CD4-positive, alpha-beta T cell treated with Interferon gamma for 1 hour (primary cell): ENCODE data around the gene SLC16A3.

Source experiments
- DNase-seq: peaks from one replicate; pipeline ENCODE4 v3.0.0-alpha.2; 2020

Gene SLC16A3

DNA sequence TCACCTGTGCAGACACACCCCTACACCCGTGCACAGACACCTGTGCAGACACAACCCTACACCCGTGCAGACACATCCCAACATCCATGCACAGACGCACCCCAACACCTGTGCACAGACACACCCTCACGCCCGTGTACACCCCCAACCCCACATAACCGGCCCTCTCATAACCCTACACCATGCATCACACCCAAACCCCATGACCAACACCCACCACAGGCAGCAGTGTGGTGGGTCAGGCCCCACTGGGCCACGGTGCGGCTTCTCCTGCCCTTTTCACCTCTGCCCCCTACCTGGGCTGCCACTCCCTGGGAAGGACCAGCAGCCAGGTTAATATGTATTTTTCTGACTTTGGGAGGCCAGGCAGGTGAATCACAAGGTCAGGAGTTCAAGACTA, 4.2 kb upstream of the SLC16A3 start:
- no peak for DNase-seq

GRCh38 chr17:82225368-82226029, 3.3 kb upstream of the SLC16A3 start:
- DNase-seq = no peak

DNA sequence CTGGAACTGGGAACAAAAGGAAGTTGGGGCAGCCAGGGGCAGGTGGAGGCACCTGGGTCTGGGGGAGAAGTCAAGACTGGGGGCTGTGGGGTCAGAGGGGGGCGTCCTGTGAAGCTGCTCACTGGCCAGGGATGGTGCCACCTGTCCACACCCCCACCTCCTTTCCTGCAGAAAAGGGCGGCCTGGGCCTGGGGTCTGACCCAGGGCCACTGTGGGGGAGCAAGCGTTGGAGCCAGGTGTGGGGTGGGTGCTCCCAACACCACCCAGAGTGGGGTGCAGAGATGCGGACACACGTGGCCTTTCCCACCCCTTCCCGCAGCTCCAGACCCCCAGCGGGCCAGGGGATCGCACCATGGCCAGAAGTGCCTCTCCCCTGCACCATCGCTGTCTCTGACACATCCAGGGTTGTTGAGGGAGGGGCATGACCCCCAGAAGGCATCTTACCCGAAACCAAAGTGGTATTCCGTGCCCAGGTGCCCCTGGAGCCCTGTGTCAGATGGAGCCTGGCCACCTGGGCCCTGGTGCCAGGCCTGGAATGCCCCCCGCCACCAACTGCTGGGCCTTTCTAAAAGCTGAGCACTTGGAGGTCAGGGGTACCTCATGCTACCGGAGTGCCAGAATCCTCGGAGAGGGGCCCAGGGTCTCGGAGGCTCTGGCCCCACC, 2.6 kb upstream of the SLC16A3 start:
- DNase-seq = no peak

DNA sequence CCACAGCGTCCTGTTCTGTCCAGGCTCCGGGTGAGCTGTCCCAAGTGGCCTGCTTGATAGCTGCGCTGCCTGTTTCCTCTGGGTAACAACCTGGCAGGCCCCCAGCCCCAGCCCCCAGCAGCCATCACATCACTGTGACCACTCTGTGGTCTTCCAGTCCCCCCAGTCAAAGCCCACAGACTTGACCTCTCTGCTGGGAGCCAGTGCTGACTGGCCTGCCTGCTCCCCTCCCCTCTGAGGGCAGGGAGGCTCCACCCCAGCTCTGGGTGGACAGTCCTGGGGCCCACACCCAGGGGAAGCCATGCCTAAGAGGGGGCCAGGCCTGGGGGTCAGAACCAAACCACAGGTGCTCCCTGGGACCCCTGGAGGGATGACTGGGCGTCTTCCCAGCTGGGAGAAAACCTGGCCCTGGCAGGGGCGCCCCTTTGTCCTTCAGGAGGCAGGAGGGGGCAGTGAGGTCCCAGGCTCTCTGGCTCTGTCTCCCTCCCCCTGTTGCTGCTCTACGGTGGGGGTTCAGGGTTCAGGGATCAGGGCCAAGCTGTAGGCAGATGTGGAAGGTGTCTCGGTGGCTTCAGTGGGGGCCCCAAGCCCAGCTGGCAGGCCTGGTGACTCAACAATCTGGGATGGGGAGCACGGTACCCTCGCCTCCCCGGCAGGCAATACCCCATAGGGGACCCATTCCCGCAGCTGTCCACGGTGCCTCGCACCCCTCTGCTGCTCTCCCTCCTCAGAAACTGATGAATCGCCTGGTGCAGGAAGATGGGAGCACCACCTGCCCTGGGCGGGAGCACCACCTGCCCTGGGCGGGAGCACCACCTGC, 1.8 kb upstream of the SLC16A3 start:
- no peak for DNase-seq

DNA sequence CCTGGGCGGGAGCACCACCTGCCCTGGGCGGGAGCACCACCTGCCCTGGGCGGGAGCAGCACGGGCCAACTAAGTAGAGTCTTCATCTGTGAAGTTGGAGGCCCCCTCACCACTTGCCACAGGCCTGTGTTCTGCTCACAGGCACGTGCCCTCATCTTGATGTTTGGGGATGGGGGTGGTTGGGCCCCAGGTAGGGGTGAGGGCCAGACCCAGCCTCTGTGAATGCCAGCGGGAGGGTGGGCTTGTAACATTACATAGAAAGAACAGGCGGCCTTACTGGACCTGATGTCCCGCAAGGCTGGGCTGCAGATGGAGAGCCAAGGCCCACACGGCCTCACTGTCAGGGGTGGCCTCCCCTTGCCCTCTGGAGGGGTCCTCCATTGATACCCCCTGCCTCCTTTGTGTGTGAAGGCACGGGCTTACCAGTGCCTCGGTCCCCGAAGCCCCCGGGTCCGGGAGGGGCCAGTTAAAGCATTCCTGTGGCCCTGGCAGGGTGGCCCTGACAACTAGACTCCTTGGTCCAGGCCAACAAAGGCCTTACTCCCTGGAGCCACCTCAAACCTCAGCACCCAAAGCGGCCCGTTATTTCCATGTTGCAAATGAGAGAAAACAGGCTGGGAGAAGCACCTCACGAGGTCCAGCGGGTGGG, 1.1 kb upstream of the SLC16A3 start:
- DNase-seq = no peak

- peak; percentile 77 for DNase-seq
Observed at GRCh38 chr17:82228278-82228841, 482 bp upstream of the SLC16A3 start.

GRCh38 chr17:82229698-82230608, 1.1 kb downstream of the SLC16A3 start:
- DNase-seq = no peak

DNA sequence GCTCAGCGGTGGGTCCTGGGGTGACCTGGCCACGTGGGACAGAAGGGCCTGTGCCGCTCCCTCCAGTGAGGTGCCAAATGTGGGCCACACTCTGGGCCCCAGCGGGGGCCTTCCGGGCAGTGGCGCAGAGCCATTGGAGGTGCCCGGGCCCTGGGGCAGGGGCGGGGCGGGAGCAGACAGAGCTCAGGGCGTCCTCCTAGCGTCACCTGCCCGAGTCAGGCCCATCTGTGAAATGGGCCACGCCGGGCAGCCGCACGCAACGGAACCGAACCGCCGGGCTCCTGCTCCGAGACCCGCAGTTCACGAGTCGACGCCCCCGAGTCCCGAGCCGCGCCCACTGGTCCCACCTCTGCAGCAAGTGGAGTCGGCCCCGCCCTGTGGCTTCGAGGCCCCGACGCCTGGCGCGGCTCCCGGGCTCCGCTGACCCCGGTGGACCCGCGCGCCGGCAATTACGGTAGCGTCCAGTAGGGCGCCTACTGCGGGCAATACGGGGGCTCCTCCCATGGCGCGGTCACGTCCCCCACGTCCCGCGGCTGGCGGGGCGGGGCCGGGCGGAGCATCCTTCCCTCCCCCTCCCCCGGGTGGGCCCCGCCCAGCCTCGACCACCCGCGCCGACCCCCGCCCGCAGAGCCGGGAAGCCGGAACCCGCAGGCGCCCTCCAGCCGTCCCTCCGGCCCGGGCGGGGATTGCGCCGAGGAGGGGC, 1.9 kb downstream of the SLC16A3 start:
- peak; percentile 70 for DNase-seq

GRCh38 chr17:82231312-82231561, 2.4 kb downstream of the SLC16A3 start:
- no peak for DNase-seq

DNA sequence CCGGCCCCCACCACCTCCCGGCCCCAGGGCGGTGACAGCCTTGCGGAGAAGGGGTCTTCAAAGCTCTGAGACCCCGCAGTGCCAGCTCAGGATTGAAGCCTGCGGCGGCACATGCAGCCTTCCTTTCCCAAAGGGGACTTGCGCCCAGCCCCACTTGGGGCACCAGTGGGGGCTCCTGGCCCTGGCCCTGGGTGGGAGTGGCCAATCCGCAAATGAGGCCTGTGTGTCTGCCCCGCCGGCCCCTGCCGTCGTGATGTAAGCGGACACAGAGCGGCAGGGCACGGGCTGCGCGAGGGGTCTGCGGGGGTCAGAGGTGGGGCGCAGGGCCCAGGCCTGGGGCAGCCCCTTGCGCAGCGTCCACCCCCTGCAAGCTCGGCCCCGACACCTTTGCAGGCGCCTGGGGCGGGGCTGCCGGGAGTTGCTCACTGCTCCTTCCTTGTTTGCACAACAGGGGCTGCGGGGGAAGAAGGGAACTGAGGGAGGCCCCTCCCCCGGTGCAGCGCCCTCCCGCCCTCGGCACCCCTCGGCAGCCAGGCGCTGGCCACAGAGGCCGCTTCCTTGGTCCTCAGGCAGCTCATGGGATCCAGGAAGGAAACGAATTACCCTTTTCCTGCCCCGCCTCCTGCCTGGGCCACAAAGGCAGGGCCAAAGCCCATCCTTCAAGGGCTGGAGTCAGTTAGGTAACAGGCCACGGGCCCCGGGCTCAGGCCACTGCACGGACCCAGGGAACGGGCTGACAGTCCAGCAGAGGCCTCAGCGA, 2.9 kb downstream of the SLC16A3 start:
- DNase-seq = peak; percentile 58

DNA sequence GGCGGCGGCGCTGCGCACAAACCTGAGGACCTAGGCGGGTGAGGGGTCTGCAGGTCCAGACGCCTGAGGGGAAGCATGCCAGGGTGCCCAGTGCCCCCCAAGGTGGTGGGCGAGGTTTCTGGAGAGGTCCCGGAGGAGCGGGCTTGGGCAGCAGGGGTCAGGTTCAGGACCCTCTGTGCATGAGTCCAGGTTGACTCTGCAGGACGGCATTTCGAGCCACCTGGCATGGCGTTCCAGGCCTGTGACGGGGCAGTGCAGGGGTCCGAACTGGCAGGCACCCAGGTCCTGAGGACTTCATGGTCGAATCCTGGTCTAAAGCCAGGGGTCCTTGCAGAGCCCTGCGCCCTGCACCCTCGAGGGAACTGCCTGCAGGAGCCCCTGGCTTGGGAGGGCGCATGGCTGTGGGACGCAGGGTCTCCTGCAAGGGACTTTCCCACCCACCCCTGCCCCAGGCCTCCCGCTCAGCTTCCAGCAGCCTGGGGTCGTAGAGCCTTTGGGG, 3.5 kb downstream of the SLC16A3 start:
- no peak for DNase-seq

GRCh38 chr17:82232876-82233785, 4.3 kb downstream of the SLC16A3 start:
- no peak for DNase-seq

DNA sequence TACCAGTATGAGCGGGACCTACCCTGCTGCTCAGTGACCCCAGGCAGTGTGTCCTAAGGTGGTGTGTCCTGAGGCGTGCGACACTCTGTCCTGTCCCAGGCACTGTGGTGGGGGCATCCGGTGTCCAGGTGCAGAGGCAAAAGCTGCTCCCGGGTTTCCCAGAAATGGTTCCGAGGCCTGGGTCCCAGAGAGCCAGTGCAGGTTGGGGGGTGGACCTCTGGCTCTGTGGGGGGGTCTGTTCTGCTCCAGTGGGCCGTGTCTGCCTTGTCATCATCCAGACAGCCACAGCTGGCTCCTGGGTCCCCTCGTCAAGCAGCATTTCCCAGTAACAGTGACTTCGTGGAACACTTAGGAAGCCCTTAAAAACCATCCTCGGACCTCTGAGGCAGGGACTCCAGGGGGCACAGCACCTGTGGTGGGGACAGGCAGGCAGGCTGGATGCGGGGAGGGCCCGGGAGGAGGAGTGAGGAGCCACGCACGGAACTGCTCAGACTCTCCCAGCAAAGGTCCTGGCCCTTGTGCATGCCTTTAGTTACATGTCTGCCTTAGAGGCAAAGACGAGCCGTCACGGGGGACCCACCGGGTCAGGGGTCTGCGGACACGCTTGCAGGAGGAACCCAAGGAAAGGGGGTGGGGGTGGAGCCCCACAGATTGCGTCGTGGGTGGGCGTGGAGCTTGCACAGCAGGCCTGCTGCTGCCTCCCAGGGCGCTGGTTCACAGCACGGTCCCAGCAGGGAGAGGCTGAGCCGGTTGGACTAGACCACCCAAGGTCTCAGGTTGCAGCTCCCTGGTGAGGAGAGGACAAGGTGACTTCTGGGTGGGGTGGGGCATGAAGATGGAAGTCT, 5.6 kb downstream of the SLC16A3 start:
- DNase-seq = no peak

- DNase-seq = no peak
Observed at GRCh38 chr17:82235056-82235774, 6.4 kb downstream of the SLC16A3 start.

DNA sequence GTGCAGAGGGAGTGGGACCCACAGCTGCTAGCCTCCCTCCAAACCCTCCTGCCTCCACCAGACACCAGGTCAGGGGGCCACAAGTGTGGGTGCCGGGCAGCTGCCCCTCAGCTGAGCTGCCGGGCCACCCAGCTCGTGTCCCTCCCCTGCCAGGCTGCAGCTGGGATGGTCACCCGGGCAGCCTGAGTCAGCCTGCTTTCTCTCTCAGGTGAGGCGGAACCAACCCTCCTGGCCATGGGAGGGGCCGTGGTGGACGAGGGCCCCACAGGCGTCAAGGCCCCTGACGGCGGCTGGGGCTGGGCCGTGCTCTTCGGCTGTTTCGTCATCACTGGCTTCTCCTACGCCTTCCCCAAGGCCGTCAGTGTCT, 6.9 kb downstream of the SLC16A3 start:
- DNase-seq = no peak

DNA sequence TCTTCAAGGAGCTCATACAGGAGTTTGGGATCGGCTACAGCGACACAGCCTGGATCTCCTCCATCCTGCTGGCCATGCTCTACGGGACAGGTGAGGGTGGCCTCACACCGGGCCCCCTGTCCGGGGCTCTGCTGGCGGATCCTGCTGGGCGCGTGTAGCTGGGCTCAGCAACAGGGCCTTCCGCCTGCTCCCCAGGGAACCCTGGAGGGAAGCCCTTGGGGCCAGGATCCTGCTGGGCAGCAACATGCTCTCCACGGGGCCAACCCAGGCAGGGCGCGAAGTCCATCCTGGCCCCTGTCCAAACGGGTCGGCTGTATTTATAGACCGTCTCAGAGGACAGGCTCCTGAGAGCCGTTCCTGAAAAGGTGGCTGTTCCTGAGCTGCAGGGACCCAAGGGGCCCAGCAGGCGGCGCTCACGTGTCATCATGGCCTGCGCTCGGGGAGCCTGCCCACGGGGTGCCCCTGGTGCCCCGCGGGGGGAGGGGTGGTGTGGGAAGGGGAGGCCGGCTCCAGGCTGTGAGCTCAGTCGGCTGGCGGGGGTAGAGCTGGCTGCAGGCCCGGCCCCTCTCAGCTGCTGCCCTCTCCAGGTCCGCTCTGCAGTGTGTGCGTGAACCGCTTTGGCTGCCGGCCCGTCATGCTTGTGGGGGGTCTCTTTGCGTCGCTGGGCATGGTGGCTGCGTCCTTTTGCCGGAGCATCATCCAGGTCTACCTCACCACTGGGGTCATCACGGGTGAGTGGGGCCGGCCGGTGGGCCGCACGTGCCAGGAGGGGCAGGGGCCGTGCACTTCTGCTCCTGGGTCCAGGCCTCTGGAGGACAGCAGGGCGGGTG, 7.5 kb downstream of the SLC16A3 start:
- peak; percentile 70 for DNase-seq
